Measurements from ENCODE around the gene ATP12A. TPM values are rescaled to one million over a fixed set of nuclear protein-coding genes. Genes with fewer than 3 reads are reported as not detected.
A peak's percentile ranks its signal among the peaks of the same experiment; 100 is the strongest.

ATP12A gene
- total and polyA plus RNA-seq, 2 donors (not counting 1 experiment from before 2014, with no cell fraction given), result not detected

GRCh38 chr13:24688950-24689349, 8.7 kb downstream of the ATP12A start:
- H3K4me2 ChIP-seq (ENCODE audit: extremely low read depth, insufficient read depth, low read length), result no peak overlapping the region
- H3K4me1 ChIP-seq (ENCODE audit: control insufficient read depth, extremely low read depth, insufficient read depth, low read length), result no peaks in the 10 kb centered on the region

DNA sequence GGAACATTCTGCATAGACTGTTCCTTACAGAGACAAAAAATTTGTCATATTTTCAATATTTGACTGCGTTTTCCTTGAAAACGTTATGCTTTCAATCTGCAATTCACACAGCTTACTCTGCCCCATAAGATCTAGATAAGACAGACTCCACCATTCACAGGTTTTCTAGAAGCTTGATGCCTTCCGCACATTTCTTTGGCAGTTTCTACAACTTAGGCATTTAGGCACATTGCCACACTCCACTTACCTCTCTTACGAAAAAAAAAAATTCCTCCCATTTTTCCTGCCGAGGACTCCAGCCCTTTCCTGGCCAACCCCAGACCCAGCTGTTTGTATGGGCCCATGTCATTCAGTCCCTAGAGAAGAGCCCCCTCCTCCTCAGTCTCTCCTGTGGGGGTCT, 11.2 kb downstream of the ATP12A start:
- no peak overlapping the region for H3K9ac ChIP-seq (ENCODE audit: insufficient read depth, low read length)
- no peak overlapping the region for H3K4me3 ChIP-seq (replicated peaks in 1 of 4; ENCODE audit: control extremely low read depth in 1 of 4, insufficient read depth in 1 of 4, low read depth in 3 of 4, low read length in 4 of 4)
- H3K36me3 ChIP-seq (ENCODE audit: control insufficient read depth, insufficient read depth, low read length), result no peaks in the 10 kb centered on the region
- no peak overlapping the region for H3K27ac ChIP-seq (ENCODE audit: insufficient read depth, low read length)
- H3K4me2 ChIP-seq (ENCODE audit: extremely low read depth, insufficient read depth, low read length), result no peak overlapping the region
- no peaks in the 10 kb centered on the region for H4K20me1 ChIP-seq (ENCODE audit: control insufficient read depth, extremely low read depth, insufficient read depth, low read length)
- H2AFZ ChIP-seq (ENCODE audit: low read length), result no peak overlapping the region
- no peaks in the 10 kb centered on the region for H3K27me3 ChIP-seq (ENCODE audit: control insufficient read depth, insufficient read depth, low read length)
- DNase-seq (ENCODE audit: low read depth in 2 of 2), result no peak
- TF ChIP-seq EZH2 (IDR thresholded peaks at IDR 0.05; ENCODE audit: low read length, missing control alignments), result no peak
- TF ChIP-seq, protein P1, sequence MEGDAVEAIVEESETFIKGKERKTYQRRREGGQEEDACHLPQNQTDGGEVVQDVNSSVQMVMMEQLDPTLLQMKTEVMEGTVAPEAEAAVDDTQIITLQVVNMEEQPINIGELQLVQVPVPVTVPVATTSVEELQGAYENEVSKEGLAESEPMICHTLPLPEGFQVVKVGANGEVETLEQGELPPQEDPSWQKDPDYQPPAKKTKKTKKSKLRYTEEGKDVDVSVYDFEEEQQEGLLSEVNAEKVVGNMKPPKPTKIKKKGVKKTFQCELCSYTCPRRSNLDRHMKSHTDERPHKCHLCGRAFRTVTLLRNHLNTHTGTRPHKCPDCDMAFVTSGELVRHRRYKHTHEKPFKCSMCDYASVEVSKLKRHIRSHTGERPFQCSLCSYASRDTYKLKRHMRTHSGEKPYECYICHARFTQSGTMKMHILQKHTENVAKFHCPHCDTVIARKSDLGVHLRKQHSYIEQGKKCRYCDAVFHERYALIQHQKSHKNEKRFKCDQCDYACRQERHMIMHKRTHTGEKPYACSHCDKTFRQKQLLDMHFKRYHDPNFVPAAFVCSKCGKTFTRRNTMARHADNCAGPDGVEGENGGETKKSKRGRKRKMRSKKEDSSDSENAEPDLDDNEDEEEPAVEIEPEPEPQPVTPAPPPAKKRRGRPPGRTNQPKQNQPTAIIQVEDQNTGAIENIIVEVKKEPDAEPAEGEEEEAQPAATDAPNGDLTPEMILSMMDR (conservative IDR thresholded peaks at IDR 0.05 in 1 of 2, IDR thresholded peaks at IDR 0.05 in 1 of 2; ENCODE audit: low read depth in 1 of 2, low read length in 2 of 2), result no peak
- no peaks in the 10 kb centered on the region for H3K4me1 ChIP-seq (ENCODE audit: control insufficient read depth, extremely low read depth, insufficient read depth, low read length)
- no peaks in the 10 kb centered on the region for H3K79me2 ChIP-seq (ENCODE audit: control insufficient read depth, insufficient read depth, low read length)
- H3K9me3 ChIP-seq (ENCODE audit: control insufficient read depth, insufficient read depth, low read depth, low read length), result no peaks in the 10 kb centered on the region

More at GRCh38 chr13:24688950-24689349, 8.7 kb downstream of the ATP12A start:
- Histone ChIP-seq H2AFZ (ENCODE audit: low read length) (no peak overlapping the region), H3K9me3 (ENCODE audit: control insufficient read depth, insufficient read depth, low read depth, low read length) (no peaks in the 10 kb centered on the region), H3K9ac (ENCODE audit: insufficient read depth, low read length) (no peak overlapping the region), H4K20me1 (ENCODE audit: control insufficient read depth, extremely low read depth, insufficient read depth, low read length) (no peaks in the 10 kb centered on the region), H3K4me3 (replicated peaks in 1 of 4; ENCODE audit: control extremely low read depth in 1 of 4, insufficient read depth in 1 of 4, low read depth in 3 of 4, low read length in 4 of 4) (no peak overlapping the region), H3K36me3 (ENCODE audit: control insufficient read depth, insufficient read depth, low read length) (no peaks in the 10 kb centered on the region), H3K27me3 (ENCODE audit: control insufficient read depth, insufficient read depth, low read length) (no peaks in the 10 kb centered on the region), H3K27ac (ENCODE audit: insufficient read depth, low read length) (no peak overlapping the region), H3K79me2 (ENCODE audit: control insufficient read depth, insufficient read depth, low read length) (no peaks in the 10 kb centered on the region)
- no peak for DNase-seq (ENCODE audit: low read depth in 2 of 2)
- TF ChIP-seq, protein P1 (conservative IDR thresholded peaks at IDR 0.05 in 1 of 2, IDR thresholded peaks at IDR 0.05 in 1 of 2; ENCODE audit: low read depth in 1 of 2, low read length in 2 of 2), result no peak
- TF ChIP-seq EZH2 (IDR thresholded peaks at IDR 0.05; ENCODE audit: low read length, missing control alignments), result no peak

DNA sequence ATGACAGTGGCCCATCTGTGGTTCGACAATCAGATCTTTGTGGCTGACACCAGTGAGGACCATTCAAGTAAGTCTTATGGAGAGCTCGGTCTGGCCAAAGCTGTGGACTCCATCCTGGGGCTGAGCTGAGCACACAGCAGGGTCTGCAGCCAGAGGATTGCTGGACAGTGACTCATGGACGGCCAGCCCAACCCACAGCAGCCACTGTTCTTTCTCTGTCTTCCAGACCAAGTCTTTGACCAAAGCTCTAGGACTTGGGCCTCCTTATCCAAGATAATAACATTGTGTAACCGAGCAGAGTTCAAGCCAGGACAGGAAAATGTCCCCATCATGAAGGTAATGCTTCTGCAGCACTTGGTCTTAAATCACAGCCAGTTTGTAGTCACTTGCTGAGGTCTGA, 12.4 kb downstream of the ATP12A start:
- Histone ChIP-seq H3K79me2 (ENCODE audit: control insufficient read depth, insufficient read depth, low read length) (no peaks in the 10 kb centered on the region), H3K4me1 (ENCODE audit: control insufficient read depth, extremely low read depth, insufficient read depth, low read length) (no peaks in the 10 kb centered on the region), H3K27me3 (ENCODE audit: control insufficient read depth, insufficient read depth, low read length) (no peaks in the 10 kb centered on the region), H3K4me3 (replicated peaks in 1 of 4; ENCODE audit: control extremely low read depth in 1 of 4, insufficient read depth in 1 of 4, low read depth in 3 of 4, low read length in 4 of 4) (no peak overlapping the region), H3K4me2 (ENCODE audit: extremely low read depth, insufficient read depth, low read length) (no peak overlapping the region), H3K36me3 (ENCODE audit: control insufficient read depth, insufficient read depth, low read length) (no peaks in the 10 kb centered on the region), H3K9ac (ENCODE audit: insufficient read depth, low read length) (no peak overlapping the region), H4K20me1 (ENCODE audit: control insufficient read depth, extremely low read depth, insufficient read depth, low read length) (no peaks in the 10 kb centered on the region), H3K9me3 (ENCODE audit: control insufficient read depth, insufficient read depth, low read depth, low read length) (no peaks in the 10 kb centered on the region), H2AFZ (ENCODE audit: low read length) (no peak overlapping the region), H3K27ac (ENCODE audit: insufficient read depth, low read length) (no peak overlapping the region)
- TF ChIP-seq, protein P1 (conservative IDR thresholded peaks at IDR 0.05 in 1 of 2, IDR thresholded peaks at IDR 0.05 in 1 of 2; ENCODE audit: low read depth in 1 of 2, low read length in 2 of 2), result no peak
- TF ChIP-seq EZH2 (IDR thresholded peaks at IDR 0.05; ENCODE audit: low read length, missing control alignments), result no peak
- DNase-seq (ENCODE audit: low read depth in 2 of 2), result peak in 1 of 2 donors; percentile 76

All from fibroblast of lung (primary cell).